HG02870 (cell line): ENCODE results near the gene ARHGEF26.

ENCODE experiments used
- ATAC-seq: cut with Tn5 transposase; IDR thresholded peaks from one replicate; pipeline ENCODE4 v1.9.1; 2021; ENCODE audit warnings: mild to moderate bottlenecking, moderate library complexity; ENCODE audit not compliant: unreplicated experiment

Gene ARHGEF26

GRCh38 chr3:154112146-154112852 lies 8.9 kb upstream of the ARHGEF26 start:
- no peak for ATAC-seq

DNA sequence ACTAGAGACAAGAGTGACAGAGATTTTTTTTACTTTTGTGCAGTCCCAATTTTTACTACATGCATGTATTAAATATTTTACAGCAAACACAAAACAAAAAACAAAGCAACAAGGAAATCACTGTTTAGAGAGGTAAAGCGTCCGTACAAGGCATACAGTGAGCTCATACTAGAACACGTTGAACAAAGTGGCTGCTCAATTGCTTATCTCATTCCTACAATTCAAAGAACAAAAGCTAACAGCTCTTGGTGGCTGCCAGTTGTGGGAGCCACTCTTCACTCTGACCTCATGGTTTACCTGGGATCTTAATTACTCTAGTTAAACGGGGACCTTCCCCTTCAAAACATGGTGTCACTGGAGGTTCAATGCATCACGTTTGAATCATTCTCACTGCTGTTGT lies 7.6 kb upstream of the ARHGEF26 start:
- no peak for ATAC-seq

DNA sequence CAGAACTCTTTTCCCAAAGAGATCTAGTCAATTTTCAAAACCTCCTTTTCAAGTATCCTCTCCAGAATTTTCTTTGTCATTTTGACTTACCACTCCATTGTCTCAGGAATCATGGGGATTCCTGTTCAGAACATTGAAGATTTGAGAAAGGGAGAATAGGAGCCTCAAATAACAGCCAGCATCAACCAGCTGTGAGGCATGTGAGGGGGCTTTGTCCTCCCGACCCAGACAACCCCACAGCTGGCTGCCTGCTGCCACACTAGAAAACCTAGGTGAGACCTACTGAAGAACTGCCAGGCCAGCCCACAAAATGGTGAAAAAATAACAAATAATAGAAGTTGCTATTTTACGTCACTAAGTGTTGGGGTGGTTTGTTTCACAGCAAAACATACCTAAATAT lies 5.9 kb upstream of the ARHGEF26 start:
- no peak for ATAC-seq

GRCh38 chr3:154119951-154120350 lies 1.2 kb upstream of the ARHGEF26 start:
- ATAC-seq, result no peak

DNA sequence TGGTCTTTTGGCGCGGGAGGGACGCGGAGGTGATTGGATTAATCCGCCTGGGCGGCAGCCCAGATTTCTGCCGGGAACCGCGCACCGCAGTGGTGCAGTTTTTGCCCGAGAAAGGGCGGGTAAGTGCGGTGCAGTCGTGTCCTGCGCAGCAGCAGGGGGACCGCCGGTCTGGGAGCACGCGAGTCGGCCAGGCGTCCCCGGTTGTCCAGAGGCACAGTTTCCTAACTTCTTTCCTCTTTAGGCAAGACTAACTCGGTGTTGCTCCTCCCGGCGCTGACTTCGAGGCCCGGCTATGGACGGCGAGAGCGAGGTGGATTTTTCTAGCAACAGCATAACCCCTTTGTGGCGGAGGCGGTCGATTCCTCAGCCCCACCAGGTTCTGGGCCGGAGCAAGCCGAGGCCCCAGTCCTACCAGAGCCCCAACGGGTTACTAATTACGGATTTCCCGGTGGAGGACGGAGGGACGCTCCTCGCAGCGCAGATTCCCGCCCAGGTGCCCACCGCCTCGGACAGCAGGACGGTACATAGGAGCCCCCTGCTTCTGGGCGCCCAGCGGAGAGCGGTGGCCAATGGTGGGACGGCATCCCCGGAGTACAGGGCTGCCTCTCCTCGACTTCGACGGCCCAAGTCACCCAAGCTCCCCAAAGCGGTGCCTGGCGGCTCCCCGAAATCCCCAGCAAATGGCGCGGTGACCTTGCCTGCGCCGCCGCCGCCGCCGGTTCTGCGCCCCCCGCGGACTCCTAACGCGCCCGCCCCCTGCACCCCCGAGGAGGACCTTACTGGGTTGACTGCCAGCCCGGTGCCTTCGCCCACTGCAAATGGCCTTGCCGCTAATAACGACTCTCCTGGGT lies 736 bp downstream of the ARHGEF26 start:
- peak; percentile 45 for ATAC-seq

DNA sequence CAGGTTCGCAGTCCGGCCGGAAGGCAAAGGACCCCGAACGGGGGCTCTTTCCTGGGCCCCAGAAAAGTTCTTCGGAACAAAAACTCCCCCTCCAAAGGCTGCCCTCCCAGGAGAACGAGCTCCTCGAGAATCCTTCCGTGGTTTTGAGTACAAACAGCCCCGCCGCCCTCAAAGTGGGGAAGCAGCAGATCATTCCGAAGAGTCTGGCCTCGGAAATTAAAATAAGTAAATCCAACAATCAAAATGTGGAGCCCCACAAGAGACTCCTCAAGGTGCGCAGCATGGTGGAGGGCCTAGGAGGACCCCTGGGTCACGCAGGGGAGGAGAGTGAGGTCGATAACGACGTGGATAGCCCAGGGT lies 1.3 kb downstream of the ARHGEF26 start:
- no peak for ATAC-seq

GRCh38 chr3:154122912-154123559 lies 1.8 kb downstream of the ARHGEF26 start:
- no peak for ATAC-seq

DNA sequence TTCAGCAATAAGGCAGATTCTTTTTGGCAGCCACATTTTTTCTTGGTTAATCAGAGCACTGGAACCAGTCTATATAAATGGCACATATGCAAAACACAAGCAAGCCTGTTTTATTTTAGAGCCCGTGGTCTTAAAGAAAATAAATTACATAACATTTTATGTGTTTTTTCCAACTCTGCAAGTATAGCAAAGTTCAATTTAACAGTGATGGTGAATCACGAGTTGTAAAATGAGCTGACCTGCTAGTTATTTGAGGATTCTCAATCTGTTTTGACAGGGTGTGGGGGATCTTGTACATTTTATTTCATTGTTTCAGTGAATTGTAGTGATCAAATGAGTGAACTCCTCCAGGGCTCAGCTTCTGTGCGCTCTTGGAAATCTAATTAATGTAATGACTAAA lies 2.7 kb downstream of the ARHGEF26 start:
- ATAC-seq, result no peak

DNA sequence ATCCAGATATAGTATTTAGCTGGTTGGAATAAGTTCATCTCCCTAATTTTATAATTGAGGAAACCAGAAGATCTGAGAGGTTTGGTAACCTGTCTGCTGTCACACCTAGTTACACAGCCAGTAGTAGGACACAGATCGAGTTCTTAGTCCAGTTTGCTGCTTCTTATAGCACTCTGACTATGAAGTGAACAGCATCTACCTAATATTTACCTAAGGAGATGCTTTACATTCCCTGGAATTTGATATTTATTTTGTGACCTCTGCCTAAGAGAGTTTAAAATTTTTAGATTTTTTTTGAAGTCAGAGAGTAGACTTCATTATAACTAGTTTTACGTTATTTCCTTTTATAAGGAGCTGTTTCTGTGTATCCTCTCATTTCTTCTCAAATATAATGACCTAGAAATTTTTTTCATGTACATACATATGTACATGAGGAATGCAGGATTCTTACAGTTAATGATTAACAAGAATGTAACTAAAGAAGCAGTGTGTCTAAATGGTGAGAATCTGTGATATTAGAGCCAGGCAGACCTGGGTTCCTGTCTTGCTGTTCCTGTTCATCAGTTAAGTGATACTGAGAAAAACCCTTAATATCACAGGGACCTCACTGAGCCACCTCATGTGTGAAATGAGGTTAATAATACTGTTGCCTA lies 4.3 kb downstream of the ARHGEF26 start:
- ATAC-seq, result no peak

DNA sequence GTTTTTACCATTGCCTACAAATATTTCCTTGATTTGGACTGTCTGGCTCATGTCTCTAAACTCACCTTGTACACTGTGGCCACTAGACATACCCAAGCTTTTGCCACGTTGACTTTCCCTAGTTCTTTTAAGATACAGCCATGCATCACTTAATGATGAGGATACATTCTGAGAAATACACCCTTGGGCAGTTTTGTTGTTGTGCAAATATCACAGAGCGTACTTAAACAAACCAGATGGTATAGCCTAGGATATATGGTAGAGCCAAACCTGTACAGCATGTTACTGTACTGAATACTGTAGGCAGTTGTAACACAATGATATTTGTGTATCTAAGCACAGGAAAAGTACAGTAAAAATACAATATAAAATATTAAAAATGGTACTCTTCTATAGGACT lies 5.5 kb downstream of the ARHGEF26 start:
- ATAC-seq, result no peak

GRCh38 chr3:154129625-154130024 lies 8.4 kb downstream of the ARHGEF26 start:
- no peak for ATAC-seq

GRCh38 chr3:154130540-154130939 lies 9.3 kb downstream of the ARHGEF26 start:
- no peak for ATAC-seq

DNA sequence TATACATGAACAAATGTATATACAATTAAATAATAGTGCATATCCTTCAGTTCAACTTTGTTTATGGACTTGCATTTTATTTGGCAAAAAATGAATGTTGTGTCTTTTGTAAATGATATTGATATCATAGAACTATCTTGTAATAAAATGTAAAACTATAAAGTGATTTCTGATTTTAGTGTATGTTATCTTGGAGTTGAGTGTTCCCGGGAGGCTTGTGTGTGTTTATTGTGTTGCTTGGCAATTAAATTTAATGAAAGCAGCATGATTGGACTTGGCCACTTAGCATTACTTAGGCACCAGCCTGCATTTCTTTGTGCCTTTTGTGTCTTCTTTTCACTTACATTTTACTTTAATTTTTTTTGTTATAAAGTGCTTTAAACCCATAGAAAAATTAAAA lies 10.6 kb downstream of the ARHGEF26 start:
- ATAC-seq, result no peak

DNA sequence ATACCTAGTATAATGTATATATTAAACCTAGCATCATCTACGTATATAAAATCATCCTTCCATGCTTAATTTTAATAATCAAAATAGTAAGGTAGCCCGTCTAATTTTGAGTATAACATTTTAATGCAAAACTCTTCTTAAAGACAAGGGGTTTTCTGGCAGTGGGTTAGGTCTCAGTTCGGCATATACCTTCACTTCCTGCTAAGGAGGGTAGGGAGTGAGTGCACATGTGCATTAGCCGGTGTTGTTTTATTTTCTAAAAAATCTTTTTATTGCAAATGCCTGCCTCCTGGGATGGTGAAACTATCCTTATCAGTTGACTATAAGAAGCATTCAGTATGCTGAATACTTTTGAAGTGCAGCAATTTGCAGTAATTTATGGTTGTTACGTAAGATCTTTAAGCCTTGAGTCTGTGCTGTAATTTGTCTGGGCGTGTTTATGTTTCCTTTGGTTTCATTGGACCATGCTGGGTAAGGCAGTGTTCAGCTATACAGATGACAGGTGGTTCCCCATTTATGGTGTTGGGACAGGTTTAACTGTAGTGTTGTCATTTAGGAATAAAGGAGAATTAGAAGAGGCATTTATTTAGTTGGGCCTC lies 11.7 kb downstream of the ARHGEF26 start:
- no peak for ATAC-seq

DNA sequence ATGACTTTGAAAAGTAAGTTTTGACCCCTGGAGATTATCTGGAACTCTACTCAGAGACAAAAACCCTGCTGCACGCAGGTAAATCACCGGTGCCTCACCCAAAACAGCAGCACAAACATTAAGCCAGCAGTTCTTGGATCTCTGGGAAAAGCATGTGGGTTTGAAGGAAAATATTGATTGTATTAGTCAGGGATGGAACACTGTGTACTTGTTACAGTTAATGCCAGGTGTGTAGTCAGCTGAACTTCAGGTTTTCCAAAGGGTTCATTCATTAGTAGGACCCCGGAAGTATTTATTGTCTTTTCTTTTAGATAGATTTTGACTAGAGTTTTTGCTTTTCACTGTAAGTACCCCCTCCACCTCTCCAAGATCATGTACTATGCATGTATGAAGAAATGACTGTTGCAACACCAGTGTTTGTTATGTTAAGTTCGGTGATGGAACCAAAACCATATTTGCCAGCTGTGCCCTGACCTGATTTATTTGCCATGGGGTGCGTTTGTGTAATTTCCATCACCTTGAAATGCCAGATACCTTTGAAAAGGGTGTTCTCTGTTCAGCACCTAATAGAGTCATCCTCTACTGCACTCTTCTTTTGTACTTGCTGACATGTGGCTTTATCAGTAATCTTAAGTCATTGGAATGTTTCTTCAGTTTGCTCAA lies 14.5 kb downstream of the ARHGEF26 start:
- ATAC-seq, result no peak

DNA sequence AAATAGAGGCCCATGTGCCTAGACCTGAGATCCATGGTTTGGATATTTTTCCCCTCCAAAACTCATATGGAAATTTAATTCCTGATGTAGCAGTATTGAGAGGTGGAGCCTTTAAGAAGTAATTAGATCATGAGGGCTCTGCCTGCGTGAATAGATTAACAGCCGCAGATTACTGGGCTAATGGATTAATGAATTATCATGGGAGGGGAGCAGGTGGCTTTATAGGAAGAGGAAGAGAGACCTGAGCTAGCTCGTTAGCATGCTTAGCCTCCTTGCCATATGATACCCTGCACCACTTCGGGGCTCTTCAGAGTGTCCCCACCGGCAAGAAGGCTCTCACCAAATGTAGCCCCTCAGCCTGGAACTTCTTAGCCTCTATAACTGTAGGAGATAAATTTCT lies 15.8 kb downstream of the ARHGEF26 start:
- no peak for ATAC-seq

GRCh38 chr3:154139996-154140436 lies 18.8 kb downstream of the ARHGEF26 start:
- ATAC-seq, result no peak

GRCh38 chr3:154142608-154143007 lies 21.4 kb downstream of the ARHGEF26 start:
- no peak for ATAC-seq

DNA sequence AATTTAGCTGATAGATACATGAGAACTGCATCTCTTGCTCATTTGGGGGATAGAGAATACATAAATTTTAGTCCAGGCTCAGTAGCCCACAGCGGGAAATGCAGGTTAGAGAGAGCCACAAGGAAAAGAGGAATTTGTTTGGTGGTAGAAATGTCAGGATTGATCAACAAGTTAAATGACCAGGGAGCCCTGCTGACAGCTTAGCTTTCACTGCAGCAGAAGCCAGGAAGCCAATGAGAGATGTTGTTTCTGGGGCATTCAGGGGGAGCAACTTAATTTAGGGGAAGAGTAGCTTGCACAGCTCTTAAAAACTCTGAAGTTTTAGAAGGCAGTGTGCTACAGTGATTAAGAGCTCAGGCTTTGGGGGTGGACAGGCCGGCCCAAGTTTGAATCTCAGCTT lies 22.7 kb downstream of the ARHGEF26 start:
- ATAC-seq, result no peak

DNA sequence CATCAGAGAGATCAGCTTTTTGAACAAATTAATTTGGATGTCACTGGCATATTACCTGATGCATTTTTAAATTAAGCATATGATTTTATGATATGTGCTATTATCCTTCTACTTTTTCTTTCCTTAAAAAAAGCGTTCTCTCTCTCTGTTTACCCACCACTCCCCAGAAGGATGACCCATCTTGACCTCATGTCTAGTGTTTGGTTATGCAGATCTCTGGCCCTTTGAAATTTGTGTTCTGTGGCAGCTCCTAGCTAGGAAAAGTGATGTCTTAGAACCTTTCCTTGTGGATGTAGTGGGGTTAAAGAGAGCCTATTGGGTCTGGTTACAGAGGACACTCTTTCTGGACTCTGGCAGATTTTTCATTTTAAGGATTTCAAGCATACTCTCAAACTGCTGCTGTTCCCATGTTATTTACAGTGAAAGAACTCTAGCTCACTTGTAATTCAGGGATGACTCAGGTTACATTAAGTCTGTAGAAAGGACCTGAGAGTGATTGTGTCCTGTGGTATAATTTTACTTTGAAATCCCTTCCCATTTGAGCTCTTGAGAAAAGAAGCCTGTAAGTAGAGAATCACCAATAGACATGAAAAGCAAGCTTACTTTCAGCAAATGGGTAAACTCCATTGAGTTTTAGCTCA lies 23.8 kb downstream of the ARHGEF26 start:
- no peak for ATAC-seq
